Measurements from ENCODE around the gene ITPR1.

GRCh38 chr3:4849136-4849535 lies 356.0 kb downstream of the ITPR1 start:
- no peak for TF ChIP-seq CTCF (IDR thresholded peaks at IDR 0.05; ENCODE audit: poor library complexity, severe bottlenecking)
- no peak for TF ChIP-seq POLR2AphosphoS5 (IDR thresholded peaks at IDR 0.05)
- no peak for TF ChIP-seq EP300 (conservative IDR thresholded peaks at IDR 0.05; ENCODE audit: poor library complexity, severe bottlenecking)
- no peak for TF ChIP-seq EZH2 (IDR thresholded peaks at IDR 0.05; ENCODE audit: borderline replicate concordance, insufficient read depth, low read length, poor library complexity, severe bottlenecking)
- TF ChIP-seq SMC3 (conservative IDR thresholded peaks at IDR 0.05; ENCODE audit: poor library complexity), result no peak
- TF ChIP-seq RAD21 (conservative IDR thresholded peaks at IDR 0.05), result no peak
- no peak for TF ChIP-seq REST (IDR thresholded peaks at IDR 0.05; ENCODE audit: borderline replicate concordance)
- TF ChIP-seq MXI1 (conservative IDR thresholded peaks at IDR 0.05; ENCODE audit: poor library complexity, severe bottlenecking), result no peak
- no peak for TF ChIP-seq TAF1 (IDR thresholded peaks at IDR 0.05; ENCODE audit: low read depth)

Measured in neural cell (in vitro differentiated cells).